Measurements from ENCODE around the gene C5. TPM values are rescaled to one million over a fixed set of nuclear protein-coding genes. Genes with fewer than 3 reads are reported as not detected.

The C5 gene
- total RNA-seq, 2 experiments from 2014 or later: 1.9 to 3.4 TPM

DNA sequence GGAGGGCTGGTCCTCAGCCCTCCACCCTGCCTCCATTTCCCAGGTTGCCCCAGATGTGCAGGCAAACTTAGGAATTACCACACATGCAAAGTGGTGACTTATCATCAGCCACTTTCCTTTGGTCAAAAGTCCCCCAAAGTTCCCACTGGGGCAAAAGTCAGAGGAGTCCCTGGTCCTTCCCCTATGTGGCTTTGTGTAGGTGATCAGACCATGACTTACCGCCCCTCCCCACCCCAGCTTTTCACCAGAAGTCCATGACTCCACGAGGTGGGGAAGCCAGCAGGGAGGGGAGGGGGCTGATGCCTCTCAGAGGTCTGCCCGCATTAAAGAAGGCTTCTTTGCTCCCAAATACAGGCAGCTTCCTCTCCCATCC lies 129.3 kb downstream of the C5 start:
- TF ChIP-seq, protein P1, sequence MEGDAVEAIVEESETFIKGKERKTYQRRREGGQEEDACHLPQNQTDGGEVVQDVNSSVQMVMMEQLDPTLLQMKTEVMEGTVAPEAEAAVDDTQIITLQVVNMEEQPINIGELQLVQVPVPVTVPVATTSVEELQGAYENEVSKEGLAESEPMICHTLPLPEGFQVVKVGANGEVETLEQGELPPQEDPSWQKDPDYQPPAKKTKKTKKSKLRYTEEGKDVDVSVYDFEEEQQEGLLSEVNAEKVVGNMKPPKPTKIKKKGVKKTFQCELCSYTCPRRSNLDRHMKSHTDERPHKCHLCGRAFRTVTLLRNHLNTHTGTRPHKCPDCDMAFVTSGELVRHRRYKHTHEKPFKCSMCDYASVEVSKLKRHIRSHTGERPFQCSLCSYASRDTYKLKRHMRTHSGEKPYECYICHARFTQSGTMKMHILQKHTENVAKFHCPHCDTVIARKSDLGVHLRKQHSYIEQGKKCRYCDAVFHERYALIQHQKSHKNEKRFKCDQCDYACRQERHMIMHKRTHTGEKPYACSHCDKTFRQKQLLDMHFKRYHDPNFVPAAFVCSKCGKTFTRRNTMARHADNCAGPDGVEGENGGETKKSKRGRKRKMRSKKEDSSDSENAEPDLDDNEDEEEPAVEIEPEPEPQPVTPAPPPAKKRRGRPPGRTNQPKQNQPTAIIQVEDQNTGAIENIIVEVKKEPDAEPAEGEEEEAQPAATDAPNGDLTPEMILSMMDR (IDR thresholded peaks at IDR 0.05): no peak
- Mint-ChIP-seq H3K27ac (peak overlapping the region; percentile 94), H3K4me1 (ENCODE audit: low read depth) (peaks cover 49% of the 10 kb centered on the region), H3K27me3 (no peaks in the 10 kb centered on the region), H3K9me3 (no peaks in the 10 kb centered on the region), H3K36me3 (ENCODE audit: low read depth) (peaks cover 98% of the 10 kb centered on the region), H3K4me3 (peak overlapping the region; percentile 88)
- no peak for ATAC-seq
- no peak for DNase-seq
- CTCF ChIA-PET: interaction anchor here (1.0 to 7.3 kb wide), 4 partner anchors 11 to 52 kb away, joined by 3 to 59 read pairs (median 4); no protein-coding TSS in a partner anchor
- intact Hi-C loops (cut with micrococcal nuclease): no loop called here
- POLR2A ChIA-PET: interaction anchor here (60.2 to 67.1 kb wide), 2 partner anchors 9 to 26 kb away, joined by 2439 read pairs; partner anchors contain the start of genes PHF19 and TRAF1

DNA sequence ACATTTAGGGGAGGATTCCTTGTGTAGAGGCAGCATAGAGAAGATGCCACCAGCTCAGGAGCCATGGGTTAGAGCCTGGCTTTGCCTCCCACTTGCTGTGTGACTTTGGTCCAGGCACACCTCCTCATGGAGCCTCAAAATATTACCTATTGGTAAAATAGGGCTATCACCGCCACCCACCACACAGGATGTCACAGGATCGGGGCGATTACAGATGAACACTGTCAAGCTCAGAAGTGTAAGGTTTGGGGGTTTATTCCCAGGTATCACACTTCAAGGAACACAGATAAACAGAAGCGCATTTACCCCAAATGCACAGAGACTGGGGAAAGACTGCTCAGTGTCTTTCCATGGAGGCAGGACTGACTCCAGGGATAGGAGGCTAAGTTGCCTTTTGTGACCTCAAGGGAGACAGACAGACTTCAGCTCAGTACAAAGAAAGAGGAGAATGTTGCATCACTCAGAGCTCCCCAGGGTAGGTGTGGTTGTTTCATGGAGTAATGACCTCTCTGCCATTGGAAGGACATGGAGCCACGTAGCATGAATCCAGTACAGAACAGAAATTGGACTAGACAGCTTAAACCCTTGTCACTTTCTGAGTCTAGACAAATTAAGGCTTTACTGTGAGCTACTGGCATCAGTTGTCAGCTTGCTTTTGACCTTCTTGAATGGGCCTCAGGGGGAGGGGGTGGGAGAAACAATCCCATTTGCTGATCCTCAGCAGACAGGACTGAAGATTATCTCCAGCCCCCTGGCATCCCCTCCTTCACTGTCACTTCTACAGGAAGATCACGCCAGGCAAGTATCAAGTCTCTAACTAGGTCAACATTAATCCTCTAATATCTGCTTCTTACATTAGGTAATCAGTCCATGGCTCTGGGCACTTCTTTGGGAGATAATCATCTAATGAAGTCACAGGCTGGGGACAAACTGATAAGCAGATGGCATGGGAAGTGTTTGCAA lies 130.0 kb downstream of the C5 start:
- Mint-ChIP-seq H3K4me3 (peak overlapping the region; percentile 88), H3K9me3 (no peaks in the 10 kb centered on the region), H3K4me1 (ENCODE audit: low read depth) (peaks cover 52% of the 10 kb centered on the region), H3K27me3 (no peaks in the 10 kb centered on the region), H3K36me3 (ENCODE audit: low read depth) (peaks cover 94% of the 10 kb centered on the region), H3K27ac (peak overlapping the region; percentile 94)
- DNase-seq: no peak
- POLR2A ChIA-PET: interaction anchor here (1.1 to 67.1 kb wide), 3 partner anchors 8 to 73 kb away, joined by 4 to 2439 read pairs (median 2439); partner anchors contain the start of genes PHF19 and TRAF1
- ATAC-seq: no peak
- CTCF ChIA-PET: interaction anchor here (0.8 to 7.3 kb wide), 7 partner anchors 11 to 152 kb away, joined by 3 to 59 read pairs (median 3); no protein-coding TSS in a partner anchor
- intact Hi-C loops (cut with micrococcal nuclease): no loop called here
- TF ChIP-seq, protein P1 (IDR thresholded peaks at IDR 0.05): no peak

DNA sequence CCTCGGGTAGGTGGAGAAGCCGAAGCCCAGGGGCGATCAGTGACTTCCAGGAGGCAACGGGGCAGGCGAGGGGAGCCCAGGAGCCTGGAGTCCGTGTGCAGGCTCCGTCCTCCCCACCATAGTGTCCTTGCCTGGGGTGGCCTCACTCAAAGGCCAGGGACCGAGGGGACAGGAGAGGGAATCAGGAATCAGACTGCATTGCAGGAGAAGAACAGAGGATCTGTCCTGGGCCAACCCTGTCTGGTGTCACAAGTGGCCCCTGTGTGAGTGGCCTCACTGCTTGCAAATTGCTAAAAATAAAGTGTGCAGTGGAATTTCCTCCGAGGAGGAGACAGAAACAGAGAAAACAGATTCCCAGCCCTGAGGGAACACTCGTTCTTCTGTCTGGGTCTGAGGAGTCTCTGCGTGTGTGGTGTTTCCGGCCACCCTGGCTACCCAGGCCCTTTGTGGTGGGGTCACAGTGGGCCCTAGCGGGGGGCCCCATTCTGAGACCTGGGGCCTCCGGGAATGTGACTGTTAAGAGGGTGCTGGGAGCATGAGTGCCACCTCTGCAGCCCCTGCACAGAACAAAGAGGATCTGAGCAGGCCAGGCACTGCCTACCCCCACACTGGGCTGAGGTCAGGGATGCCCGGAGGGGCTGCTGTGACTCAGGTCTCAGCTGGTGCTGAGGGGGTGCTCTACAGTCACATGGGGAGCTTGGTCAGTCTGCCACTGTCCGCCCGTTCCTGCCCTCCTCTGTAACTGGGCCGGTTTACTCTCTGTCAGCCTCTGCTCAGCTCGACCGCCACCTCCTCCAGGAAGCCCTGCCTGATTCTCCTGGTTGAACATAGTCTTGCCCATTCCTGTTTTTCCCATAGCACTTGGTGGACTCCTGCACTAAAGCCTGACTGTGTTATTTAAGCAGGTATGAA lies 130.9 kb downstream of the C5 start:
- TF ChIP-seq, protein P1 (IDR thresholded peaks at IDR 0.05): no peak
- Mint-ChIP-seq H3K4me3 (peak overlapping the region; percentile 88), H3K36me3 (ENCODE audit: low read depth) (peaks cover 94% of the 10 kb centered on the region), H3K4me1 (ENCODE audit: low read depth) (peaks cover 62% of the 10 kb centered on the region), H3K9me3 (no peaks in the 10 kb centered on the region), H3K27ac (peak overlapping the region; percentile 94), H3K27me3 (no peaks in the 10 kb centered on the region)
- intact Hi-C loops (cut with micrococcal nuclease): no loop called here
- ATAC-seq (no peak), DNase-seq (no peak)
- POLR2A ChIA-PET: interaction anchor here (1.1 to 67.1 kb wide), 3 partner anchors 7 to 72 kb away, joined by 4 to 2439 read pairs (median 2439); partner anchors contain the start of genes PHF19 and TRAF1
- CTCF ChIA-PET: interaction anchor here (0.8 to 7.3 kb wide), 4 partner anchors 13 to 153 kb away, joined by 3 to 59 read pairs (median 3); no protein-coding TSS in a partner anchor

DNA sequence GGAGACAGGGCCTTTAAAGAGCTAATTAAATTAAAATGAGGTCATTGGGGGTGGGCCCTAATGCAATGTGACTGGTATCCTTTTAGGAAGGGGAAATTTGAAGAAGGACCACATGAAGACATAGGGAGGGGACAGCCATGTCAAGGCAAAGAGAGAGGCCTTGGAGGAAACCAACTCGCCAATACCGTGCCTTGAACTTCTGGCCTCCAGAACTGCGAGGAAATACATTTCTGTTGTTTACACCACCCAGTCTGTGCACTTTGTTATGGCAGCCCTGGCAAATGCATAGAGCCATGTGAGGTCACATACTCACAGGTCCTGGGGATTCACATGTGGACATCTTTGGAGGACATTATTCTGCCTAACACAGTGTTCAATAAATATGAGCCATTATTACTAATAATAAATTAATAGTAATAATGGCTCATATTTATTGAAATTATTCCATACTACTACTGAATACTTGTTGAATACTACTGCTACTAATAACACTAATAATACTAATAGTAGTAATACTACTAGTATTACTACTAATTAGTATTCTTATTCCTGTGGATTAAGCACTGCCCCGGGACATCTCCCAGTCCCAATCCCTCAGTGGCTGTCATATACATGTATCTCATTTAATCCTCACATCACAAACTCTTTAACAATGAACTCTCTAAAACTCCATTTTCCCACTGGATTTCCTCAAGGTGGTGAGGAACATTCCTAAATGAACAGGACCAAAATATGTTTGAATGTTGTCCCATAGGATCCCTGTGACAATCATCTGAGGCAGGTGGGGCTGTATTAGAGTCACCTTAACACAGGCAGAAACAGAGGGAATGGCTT lies 131.9 kb downstream of the C5 start:
- ChIA-PET POLR2A (interaction anchor here (1.1 to 67.1 kb wide), 3 partner anchors 6 to 157 kb away, joined by 4 to 2439 read pairs (median 2439); partner anchors contain the start of genes CNTRL, PHF19 and TRAF1), CTCF (interaction anchor here (1.3 to 1.9 kb wide), 2 partner anchors 15 to 49 kb away, joined by 4 to 8 read pairs; no protein-coding TSS in a partner anchor)
- intact Hi-C loops (cut with micrococcal nuclease): no loop called here
- H3K36me3 Mint-ChIP-seq (ENCODE audit: low read depth): peaks cover 93% of the 10 kb centered on the region
- peaks cover 71% of the 10 kb centered on the region for H3K4me1 Mint-ChIP-seq (ENCODE audit: low read depth)
- peak overlapping the region; percentile 88 for H3K4me3 Mint-ChIP-seq
- no peak for DNase-seq
- peak overlapping the region; percentile 94 for H3K27ac Mint-ChIP-seq
- TF ChIP-seq, protein P1 (IDR thresholded peaks at IDR 0.05): no peak
- H3K27me3 Mint-ChIP-seq: no peaks in the 10 kb centered on the region
- H3K9me3 Mint-ChIP-seq: no peaks in the 10 kb centered on the region
- no peak for ATAC-seq

Data from activated CD8-positive, alpha-beta T cell treated with anti-CD3 and anti-CD28 coated beads for 36 hours (primary cell).